Trophoblast cell (in vitro differentiated cells and primary cell): ENCODE measurements around the gene TOX2.

Experiments
- DNase-seq, 2 donors: peaks; one replicate each; pipeline ENCODE4 v3.0.0-alpha.2; 2016
- H2AFZ ChIP-seq: 2 replicates; pipeline ENCODE4 v1.6.1; 2013; ENCODE audit warnings: low read length, moderate library complexity, mild to moderate bottlenecking; ENCODE audit not compliant: insufficient read depth, poor library complexity
- H2AK5ac ChIP-seq: 2 replicates; pipeline ENCODE4 v1.6.1; 2013; ENCODE audit warnings: mild to moderate bottlenecking, low read length
- H2BK120ac ChIP-seq: 2 replicates; pipeline ENCODE4 v1.6.1; 2013; ENCODE audit warnings: low read length, mild to moderate bottlenecking, moderate library complexity; ENCODE audit not compliant: insufficient read depth, poor library complexity
- H2BK12ac ChIP-seq: 2 replicates; pipeline ENCODE4 v1.6.1; 2013; ENCODE audit warnings: mild to moderate bottlenecking, low read length, moderate library complexity
- H2BK5ac ChIP-seq: 2 replicates; pipeline ENCODE4 v1.6.1; 2013; ENCODE audit warnings: low read length, low read depth, moderate library complexity, mild to moderate bottlenecking; ENCODE audit not compliant: poor library complexity
- H3K14ac ChIP-seq: 2 replicates; pipeline ENCODE4 v1.6.1; 2013; ENCODE audit warnings: mild to moderate bottlenecking, low read length
- H3K18ac ChIP-seq: 2 replicates; pipeline ENCODE4 v1.6.1; 2013; ENCODE audit warnings: mild to moderate bottlenecking, low read length
- H3K23ac ChIP-seq: 2 replicates; pipeline ENCODE4 v1.6.1; 2013; ENCODE audit warnings: low read length
- H3K27ac ChIP-seq: 2 replicates; pipeline ENCODE4 v1.5.1; 2013; ENCODE audit warnings: low read depth, mild to moderate bottlenecking, inconsistent platforms, low read length, moderate library complexity
- H3K27me3 ChIP-seq: 2 replicates; pipeline ENCODE4 v1.6.1; 2013; ENCODE audit warnings: inconsistent platforms, mild to moderate bottlenecking, low read length, moderate library complexity; ENCODE audit not compliant: insufficient read depth
- H3K36me3 ChIP-seq, 2 experiments: 1 replicate in 1 of 2; 2 replicates in 1 of 2; pipeline ENCODE4 v1.6.1; 2013; ENCODE audit warnings: low read length in 2 of 2, mild to moderate bottlenecking in 2 of 2, moderate library complexity in 1 of 2; ENCODE audit not compliant: insufficient read depth in 2 of 2, control insufficient read depth in 1 of 2
- H3K4ac ChIP-seq: 2 replicates; pipeline ENCODE4 v1.6.1; 2013; ENCODE audit warnings: low read depth, mild to moderate bottlenecking, low read length, moderate library complexity
- H3K4me1 ChIP-seq, 2 experiments: 1 replicate in 1 of 2; 2 replicates in 1 of 2; pipeline ENCODE4 v1.6.1; 2013; ENCODE audit warnings: low read length in 2 of 2, mild to moderate bottlenecking in 2 of 2, moderate library complexity in 1 of 2; ENCODE audit not compliant: insufficient read depth in 2 of 2, control insufficient read depth in 1 of 2
- H3K4me2 ChIP-seq: 2 replicates; pipeline ENCODE4 v1.6.1; 2013; ENCODE audit warnings: inconsistent platforms, mild to moderate bottlenecking, low read length, moderate library complexity
- H3K4me3 ChIP-seq: 2 replicates; pipeline ENCODE4 v1.5.1; 2013; ENCODE audit warnings: mild to moderate bottlenecking, low read depth, low read length, inconsistent platforms
- H3K79me1 ChIP-seq: one replicate; pipeline ENCODE4 v1.6.1; 2013; ENCODE audit warnings: low read length
- H3K79me2 ChIP-seq: 2 replicates; pipeline ENCODE4 v1.6.1; 2013; ENCODE audit warnings: low read length, mild to moderate bottlenecking; ENCODE audit not compliant: control insufficient read depth, insufficient read depth, poor library complexity
- H3K9ac ChIP-seq: 2 replicates; pipeline ENCODE4 v1.6.1; 2013; ENCODE audit warnings: mild to moderate bottlenecking, low read length
- H3K9me3 ChIP-seq: 2 replicates; pipeline ENCODE4 v1.6.1; 2013; ENCODE audit warnings: low read depth, mild to moderate bottlenecking, control low read depth, inconsistent platforms, low read length; ENCODE audit not compliant: insufficient read depth
- H4K12ac ChIP-seq: 2 replicates; pipeline ENCODE4 v1.6.1; 2013; ENCODE audit warnings: low read depth, mild to moderate bottlenecking, low read length, moderate library complexity
- H4K8ac ChIP-seq: 2 replicates; pipeline ENCODE4 v1.6.1; 2013; ENCODE audit warnings: low read depth, mild to moderate bottlenecking, low read length, moderate library complexity
- H4K91ac ChIP-seq: one replicate; pipeline ENCODE4 v1.6.1; 2013; ENCODE audit warnings: low read depth, mild to moderate bottlenecking, low read length, moderate library complexity
- WGBS: extraction: QIAGEN DNeasy Blood & Tissue Kit; methylation state at CpG from one replicate; pipeline ENCODE4 v1.1.7; 2013; ENCODE audit warnings: missing lambda C conversion rate; ENCODE audit not compliant: insufficient read length, insufficient coverage; ENCODE audit errors: extremely low coverage; 5-methylcytosine and 5-hydroxymethylcytosine counted together

TOX2 gene

GRCh38 chr20:44080646-44081267, 166.1 kb downstream of the TOX2 start:
- no CpG with 5 or more reads among the region's 8 CpGs for WGBS
- Histone ChIP-seq H2AK5ac (no peak overlapping the region), H3K79me1 (peaks cover 2% of the 10 kb centered on the region)

GRCh38 chr20:44081476-44081875, 166.8 kb downstream of the TOX2 start:
- H3K9me3 ChIP-seq: no peaks in the 10 kb centered on the region
- DNase-seq: no peak
- H3K79me2 ChIP-seq: no peaks in the 10 kb centered on the region
- H3K4me2 ChIP-seq: no peak overlapping the region
- H2AFZ ChIP-seq: no peak overlapping the region
- H4K8ac ChIP-seq: no peak overlapping the region
- no CpG with 5 or more reads among the region's 4 CpGs for WGBS
- no peak overlapping the region for H3K4ac ChIP-seq
- H3K9ac ChIP-seq: no peak overlapping the region
- peaks cover 2% of the 10 kb centered on the region for H3K79me1 ChIP-seq
- peaks cover 3 to 5% of the 10 kb centered on the region in 2 experiments for H3K4me1 ChIP-seq
- peak overlapping the region; percentile 29 for H2AK5ac ChIP-seq
- H3K36me3 ChIP-seq: no peaks in the 10 kb centered on the region
- H3K23ac ChIP-seq: no peak overlapping the region
- no peak overlapping the region for H2BK120ac ChIP-seq
- H2BK12ac ChIP-seq: no peak overlapping the region
- H3K27ac ChIP-seq: no peak overlapping the region
- H3K14ac ChIP-seq: no peak overlapping the region
- no peak overlapping the region for H4K12ac ChIP-seq
- no peak overlapping the region for H4K91ac ChIP-seq
- no peaks in the 10 kb centered on the region for H3K27me3 ChIP-seq
- H2BK5ac ChIP-seq: no peak overlapping the region
- H3K18ac ChIP-seq: no peak overlapping the region
- H3K4me3 ChIP-seq: no peak overlapping the region

More at GRCh38 chr20:44080646-44081267, 166.1 kb downstream of the TOX2 start:
- H3K14ac ChIP-seq: no peak overlapping the region
- no peak overlapping the region for H4K12ac ChIP-seq
- H3K18ac ChIP-seq: no peak overlapping the region
- H3K23ac ChIP-seq: no peak overlapping the region
- H3K36me3 ChIP-seq: no peaks in the 10 kb centered on the region
- H3K27ac ChIP-seq: no peak overlapping the region
- no peak overlapping the region for H3K4ac ChIP-seq
- H3K4me1 ChIP-seq: peaks cover 3 to 5% of the 10 kb centered on the region in 2 experiments
- H2BK120ac ChIP-seq: no peak overlapping the region
- no peak overlapping the region for H4K91ac ChIP-seq
- no peak overlapping the region for H2BK5ac ChIP-seq
- H3K9ac ChIP-seq: no peak overlapping the region
- H3K4me3 ChIP-seq: no peak overlapping the region
- H3K4me2 ChIP-seq: no peak overlapping the region
- no peak overlapping the region for H2BK12ac ChIP-seq
- no peaks in the 10 kb centered on the region for H3K79me2 ChIP-seq
- no peaks in the 10 kb centered on the region for H3K27me3 ChIP-seq
- no peak overlapping the region for H2AFZ ChIP-seq
- peak; percentile 68 to 90 for DNase-seq
- no peaks in the 10 kb centered on the region for H3K9me3 ChIP-seq
- no peak overlapping the region for H4K8ac ChIP-seq

GRCh38 chr20:44081888-44082287, 167.2 kb downstream of the TOX2 start:
- Histone ChIP-seq H3K27me3 (no peaks in the 10 kb centered on the region), H3K14ac (no peak overlapping the region), H2BK120ac (no peak overlapping the region), H3K27ac (no peak overlapping the region), H3K4ac (no peak overlapping the region), H4K12ac (no peak overlapping the region), H3K23ac (no peak overlapping the region), H4K8ac (no peak overlapping the region), H3K4me1 (peaks cover 3 to 5% of the 10 kb centered on the region in 2 experiments), H3K9ac (no peak overlapping the region), H3K36me3 (no peaks in the 10 kb centered on the region), H4K91ac (no peak overlapping the region), H2AFZ (no peak overlapping the region), H3K79me2 (no peaks in the 10 kb centered on the region), H3K4me2 (no peak overlapping the region), H2AK5ac (no peak overlapping the region), H3K18ac (no peak overlapping the region), H2BK12ac (no peak overlapping the region), H2BK5ac (no peak overlapping the region), H3K9me3 (no peaks in the 10 kb centered on the region), H3K4me3 (no peak overlapping the region), H3K79me1 (peaks cover 2% of the 10 kb centered on the region)
- no peak for DNase-seq
- no CpG with 5 or more reads among the region's 5 CpGs for WGBS

- Histone ChIP-seq H3K4me1 (peaks cover 3 to 5% of the 10 kb centered on the region in 2 experiments), H3K4ac (no peak overlapping the region), H3K27me3 (no peaks in the 10 kb centered on the region), H2BK12ac (no peak overlapping the region), H3K4me3 (no peak overlapping the region), H3K79me2 (no peaks in the 10 kb centered on the region), H2BK120ac (no peak overlapping the region), H3K4me2 (no peak overlapping the region), H3K9ac (no peak overlapping the region), H3K79me1 (peaks cover 2% of the 10 kb centered on the region), H3K9me3 (no peaks in the 10 kb centered on the region), H2BK5ac (no peak overlapping the region), H4K8ac (no peak overlapping the region), H2AK5ac (no peak overlapping the region), H4K12ac (no peak overlapping the region), H3K14ac (no peak overlapping the region), H2AFZ (no peak overlapping the region), H3K36me3 (no peaks in the 10 kb centered on the region), H4K91ac (no peak overlapping the region), H3K27ac (no peak overlapping the region), H3K18ac (no peak overlapping the region), H3K23ac (no peak overlapping the region)
- DNase-seq: no peak
- no CpG with 5 or more reads among the region's 10 CpGs for WGBS
These were observed 168.7 kb downstream of the TOX2 start for GRCh38 chr20:44083220-44083933.
